PC-3 (cell line): Measurements from ENCODE around the gene ZC2HC1B. TPM values are rescaled to one million over a fixed set of nuclear protein-coding genes. Genes with fewer than 3 reads are reported as not detected.

Experiments used
- ATAC-seq: fragments of 200-7000 bp; cut with Tn5 transposase; 2 replicates; pipeline ENCODE4 v1.9.1; 2020; ENCODE audit warnings: mild to moderate bottlenecking, moderate library complexity
- BruUV-seq: library from RNA; stranded (reverse); fragments of 400-500 nt; replicated peaks from 2 replicates; lab custom pipeline; 2021; lab: Mats Ljungman, UMichigan
- CTCF ChIA-PET: fragments of 300-600 bp; sonication (Branson Sonifier 250); formaldehyde crosslinking; loops from one replicate; lab custom pipeline; 2022; ENCODE audit warnings: antibody characterized with exemption; lab: Charles Lee
- POLR2A ChIA-PET: fragments of 300-600 bp; sonication (Branson Sonifier 250); formaldehyde crosslinking; loops from one replicate; lab custom pipeline; 2022; ENCODE audit warnings: antibody characterized with exemption; ENCODE audit not compliant: unreplicated experiment; lab: Charles Lee
- DNase-seq: peaks from one replicate; pipeline ENCODE4 v3.0.0-alpha.2; 2015
- H2AFZ ChIP-seq: fragments of 300-600 bp; sonication (generic); 2 replicates; pipeline ENCODE4 v1.6.0; 2016; ENCODE audit warnings: antibody characterized with exemption, low read length
- H3F3A ChIP-seq: fragments of 300-600 bp; sonication (generic); one replicate; pipeline ENCODE4 v1.6.0; 2017; ENCODE audit warnings: antibody characterized with exemption, low read length, control low read depth, mild to moderate bottlenecking; ENCODE audit not compliant: unreplicated experiment
- H3K27ac ChIP-seq: fragments of 300-600 bp; sonication (generic); 2 replicates; pipeline ENCODE4 v1.5.1; 2016; ENCODE audit warnings: mild to moderate bottlenecking, low read length
- H3K27me3 ChIP-seq: fragments of 300-600 bp; sonication (generic); 2 replicates; pipeline ENCODE4 v1.6.1; 2016; ENCODE audit warnings: low read length, mixed read lengths
- H3K36me3 ChIP-seq: fragments of 300-600 bp; sonication (generic); 2 replicates; pipeline ENCODE4 v1.6.1; 2016; ENCODE audit warnings: low read depth, mixed run types, low read length, mixed read lengths
- H3K4me1 ChIP-seq: fragments of 300-600 bp; sonication (generic); 2 replicates; pipeline ENCODE4 v1.5.1; 2016; ENCODE audit warnings: low read length; ENCODE audit not compliant: insufficient read depth
- H3K4me2 ChIP-seq: fragments of 300-600 bp; sonication (generic); 2 replicates; pipeline ENCODE4 v1.6.0; 2016; ENCODE audit warnings: low read length
- H3K4me3 ChIP-seq: fragments of 300-600 bp; sonication (generic); 2 replicates; pipeline ENCODE4 v1.5.1; 2016; ENCODE audit warnings: mild to moderate bottlenecking, low read length, mixed read lengths
- H3K79me2 ChIP-seq: fragments of 300-600 bp; sonication (generic); 2 replicates; pipeline ENCODE4 v1.6.1; 2017; ENCODE audit warnings: low read length, mixed read lengths
- H3K9ac ChIP-seq: fragments of 300-600 bp; sonication (generic); 2 replicates; pipeline ENCODE4 v1.6.0; 2016; ENCODE audit warnings: mild to moderate bottlenecking, low read length
- H3K9me2 ChIP-seq: fragments of 300-600 bp; sonication (generic); replicated peaks from 2 replicates; pipeline ENCODE4 v1.6.1; 2016; ENCODE audit warnings: mixed run types, low read length, mixed read lengths
- H3K9me3 ChIP-seq: fragments of 300-600 bp; sonication (generic); 2 replicates; pipeline ENCODE4 v1.6.1; 2016; ENCODE audit warnings: low read length, mixed read lengths
- H4K20me1 ChIP-seq: fragments of 300-600 bp; sonication (generic); 2 replicates; pipeline ENCODE4 v1.6.1; 2016; ENCODE audit warnings: low read length, mixed read lengths
- CTCF ChIP-seq: fragments of 300-600 bp; sonication (generic); conservative IDR thresholded peaks from 2 replicates; pipeline ENCODE4 v1.5.1; 2017; ENCODE audit warnings: antibody characterized with exemption, low read depth, mild to moderate bottlenecking, low read length
- EZH2 ChIP-seq: fragments of 300-600 bp; sonication (generic); IDR thresholded peaks from one replicate; pipeline ENCODE4 v1.6.1; 2017; ENCODE audit warnings: antibody characterized with exemption, mild to moderate bottlenecking, low read length; ENCODE audit not compliant: unreplicated experiment
- EZH2phosphoT487 ChIP-seq: fragments of 300-600 bp; sonication (generic); IDR thresholded peaks from 2 replicates; pipeline ENCODE4 v1.6.1; 2018; ENCODE audit warnings: mild to moderate bottlenecking, antibody characterized with exemption, low read length, borderline replicate concordance
- intact Hi-C: fragments of 100-400 bp; cut with micrococcal nuclease; formaldehyde crosslinking; loops from 2 replicates; pipeline ENCODE4 v1.9.0; 2023
- total RNA-seq: library from RNA; depleted of rRNA; stranded (reverse); fragments of >200 nt; gene quantifications from 2 replicates; pipeline ENCODE4 v1.2.3, GENCODE V29; 2014

The ZC2HC1B gene
- total RNA-seq, 1 experiment from 2014 or later = not detected

DNA sequence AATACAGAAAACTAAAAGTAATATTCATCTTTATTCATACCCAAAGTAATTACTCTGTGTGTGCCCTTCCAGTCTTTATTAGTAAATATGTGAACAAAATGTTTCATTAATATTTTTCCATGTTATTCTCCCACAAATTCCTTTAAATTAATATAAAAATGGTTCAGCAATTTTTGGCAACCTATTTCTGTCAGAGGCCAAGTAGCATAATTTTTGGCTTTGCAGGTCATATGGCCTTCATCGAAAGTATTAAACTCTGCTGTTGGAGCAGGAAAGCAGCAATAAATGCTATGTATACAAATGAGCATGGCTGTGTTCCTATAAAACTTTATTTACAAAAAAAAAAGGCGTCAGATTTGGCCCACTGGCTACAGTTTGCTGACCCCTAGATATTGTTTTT lies 16.1 kb downstream of the ZC2HC1B start:
- Histone ChIP-seq H3K9me3 (no peaks in the 10 kb centered on the region), H3K27ac (no peak overlapping the region), H4K20me1 (no peaks in the 10 kb centered on the region), H3K36me3 (no peaks in the 10 kb centered on the region), H3K4me3 (no peak overlapping the region), H3K9me2 (no peaks in the 10 kb centered on the region), H3K79me2 (no peaks in the 10 kb centered on the region), H3K9ac (no peak overlapping the region), H3F3A (no peaks in the 10 kb centered on the region), H2AFZ (no peak overlapping the region), H3K27me3 (no peaks in the 10 kb centered on the region), H3K4me1 (peaks cover 14% of the 10 kb centered on the region; the same call in 1 of the 2 replicates), H3K4me2 (no peak overlapping the region)
- ATAC-seq (no peak), DNase-seq (no peak)
- CTCF ChIA-PET = no interaction called here
- POLR2A ChIA-PET = no interaction called here
- no TSS peak for BruUV-seq
- intact Hi-C loops = no loop called here
- TF ChIP-seq EZH2 (no peak), CTCF (no peak), EZH2phosphoT487 (no peak)

- intact Hi-C loops = no loop called here
- TF ChIP-seq CTCF (no peak), EZH2 (no peak), EZH2phosphoT487 (no peak)
- Histone ChIP-seq H3K4me2 (no peak overlapping the region), H3K4me1 (peaks cover 13% of the 10 kb centered on the region; the same call in 1 of the 2 replicates), H3K27ac (no peak overlapping the region), H3K79me2 (no peaks in the 10 kb centered on the region), H4K20me1 (no peaks in the 10 kb centered on the region), H2AFZ (no peak overlapping the region), H3K36me3 (no peaks in the 10 kb centered on the region), H3K27me3 (no peaks in the 10 kb centered on the region), H3F3A (no peaks in the 10 kb centered on the region), H3K4me3 (no peak overlapping the region), H3K9ac (no peak overlapping the region), H3K9me2 (no peaks in the 10 kb centered on the region), H3K9me3 (no peaks in the 10 kb centered on the region)
- DNase-seq (no peak), ATAC-seq (no peak)
- ChIA-PET CTCF (no interaction called here), POLR2A (no interaction called here)
- BruUV-seq = no TSS peak
These were observed 18.2 kb downstream of the ZC2HC1B start for GRCh38 chr6:143882401-143882930.

DNA sequence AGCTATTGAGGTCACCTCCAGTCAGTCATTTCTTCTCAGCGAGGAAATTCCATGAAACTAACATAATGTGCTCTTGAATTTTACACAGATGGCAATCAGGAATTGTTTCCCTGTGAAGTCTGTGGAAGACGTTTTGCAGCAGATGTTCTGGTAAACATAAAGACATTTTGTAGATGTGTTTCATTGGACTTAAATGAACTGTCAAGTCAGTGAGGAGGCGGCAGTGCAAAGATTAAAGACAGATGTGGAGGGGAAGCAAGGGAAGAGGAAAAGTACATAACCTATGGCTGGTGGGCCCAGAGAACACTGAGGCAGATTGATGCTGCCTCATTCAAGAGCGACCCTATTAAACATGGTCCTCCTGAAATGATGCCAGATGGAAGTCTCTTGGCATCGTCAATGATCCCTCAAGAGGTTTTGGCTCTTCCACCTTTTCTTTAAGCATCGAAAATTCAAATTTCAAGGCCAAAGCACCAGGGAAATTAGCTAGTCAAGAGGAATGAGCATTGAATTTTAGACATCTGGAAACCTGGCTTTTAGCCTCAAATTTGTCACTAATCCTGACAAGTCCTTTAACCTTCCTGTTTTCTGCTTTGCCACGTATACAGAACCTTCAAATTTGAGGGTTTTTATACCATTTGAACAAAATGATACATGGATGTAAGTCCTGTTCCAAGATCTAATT lies 20.1 kb downstream of the ZC2HC1B start:
- POLR2A ChIA-PET = no interaction called here
- Histone ChIP-seq H3F3A (no peaks in the 10 kb centered on the region), H2AFZ (no peak overlapping the region), H3K9me2 (no peaks in the 10 kb centered on the region), H3K36me3 (no peaks in the 10 kb centered on the region), H3K4me2 (no peak overlapping the region), H3K27ac (no peak overlapping the region), H3K79me2 (no peaks in the 10 kb centered on the region), H3K9me3 (0 out of 2 replicates have a peak, but pooled peaks cover 5% of the 10 kb centered on the region), H4K20me1 (no peaks in the 10 kb centered on the region), H3K27me3 (no peaks in the 10 kb centered on the region), H3K4me3 (no peak overlapping the region), H3K9ac (no peak overlapping the region), H3K4me1 (no peaks in the 10 kb centered on the region)
- BruUV-seq = no TSS peak
- intact Hi-C loops = no loop called here
- no peak for DNase-seq
- TF ChIP-seq CTCF = no peak
- TF ChIP-seq EZH2phosphoT487 = no peak
- TF ChIP-seq EZH2 = no peak
- CTCF ChIA-PET = no interaction called here
- no peak for ATAC-seq
